HG02840 (cell line): ENCODE data around the gene KCNB1.

ENCODE experiments used
- ATAC-seq: cut with Tn5 transposase; IDR thresholded peaks from one replicate; pipeline ENCODE4 v1.9.1; 2021; ENCODE audit warnings: mild to moderate bottlenecking, moderate library complexity, moderate number of reproducible peaks; ENCODE audit not compliant: unreplicated experiment, low FRiP score

Gene KCNB1

GRCh38 chr20:49367113-49367512 is 115.4 kb downstream of the KCNB1 start:
- no peak for ATAC-seq

- ATAC-seq: no peak
Observed at GRCh38 chr20:49366687-49367086, 115.8 kb downstream of the KCNB1 start.

- ATAC-seq: no peak
Observed at GRCh38 chr20:49361862-49362660, 120.4 kb downstream of the KCNB1 start.

- ATAC-seq: no peak
Observed at GRCh38 chr20:49360242-49360968, 122.1 kb downstream of the KCNB1 start.

GRCh38 chr20:49356676-49357075 is 125.8 kb downstream of the KCNB1 start:
- no peak for ATAC-seq

DNA sequence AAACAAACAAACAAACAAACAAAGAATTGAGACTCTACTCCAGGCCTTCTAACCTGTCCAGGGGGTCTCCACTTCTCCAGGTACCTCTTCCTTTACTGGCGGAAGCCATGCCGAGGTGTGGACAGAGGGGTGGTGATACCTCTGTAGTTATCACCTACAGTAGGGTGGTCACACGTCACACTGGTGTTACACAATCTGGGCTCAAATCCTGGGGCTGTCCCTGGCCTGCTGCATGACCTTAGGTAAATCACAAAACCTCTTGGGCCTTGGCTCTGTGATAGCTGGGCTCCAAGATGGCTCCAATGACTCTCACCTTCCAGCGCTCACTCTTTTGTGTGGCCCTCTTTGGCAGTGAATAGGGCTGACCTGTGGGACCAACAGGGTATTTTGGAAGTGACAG is 127.8 kb downstream of the KCNB1 start:
- ATAC-seq: no peak

- ATAC-seq: no peak
Observed at GRCh38 chr20:49353348-49353747, 129.1 kb downstream of the KCNB1 start.

DNA sequence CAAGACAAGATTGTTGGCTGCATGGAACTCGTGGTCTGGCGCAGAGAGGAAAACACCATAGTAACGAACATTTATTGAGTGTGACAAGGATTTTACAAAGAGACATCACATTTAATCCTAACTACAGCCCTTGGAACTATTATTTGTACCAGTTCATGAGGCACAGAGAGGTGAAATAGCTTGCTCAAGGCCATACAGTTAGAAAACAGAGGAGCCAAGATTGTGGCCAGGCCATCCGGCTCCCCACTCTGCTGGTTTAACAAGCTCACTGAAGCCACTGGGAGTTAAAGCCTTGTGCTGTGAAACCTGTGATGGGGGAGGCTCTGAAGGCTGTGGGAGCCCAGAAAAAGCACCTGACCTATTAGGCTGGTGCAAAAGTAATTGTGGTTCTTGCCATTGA is 129.7 kb downstream of the KCNB1 start:
- no peak for ATAC-seq

DNA sequence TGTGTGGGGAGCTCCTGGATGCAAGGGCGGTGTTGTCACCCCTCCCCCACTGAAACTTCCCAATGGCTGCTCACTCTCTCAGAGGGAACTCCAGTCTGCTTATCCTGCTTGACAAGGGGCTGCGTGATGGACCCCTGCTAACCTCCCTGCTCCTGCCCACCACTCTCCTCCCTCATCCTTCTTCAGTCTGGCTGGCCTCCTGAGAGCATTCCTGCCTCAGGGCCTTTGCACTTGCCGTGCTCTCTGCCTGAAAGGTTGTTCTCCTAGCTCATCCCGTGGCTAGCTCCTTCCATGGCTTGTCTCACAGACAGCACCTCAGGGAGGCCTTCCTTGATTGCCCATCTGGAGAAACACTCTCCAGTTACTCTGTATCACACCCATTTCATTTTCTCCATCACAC is 130.7 kb downstream of the KCNB1 start:
- ATAC-seq: no peak

DNA sequence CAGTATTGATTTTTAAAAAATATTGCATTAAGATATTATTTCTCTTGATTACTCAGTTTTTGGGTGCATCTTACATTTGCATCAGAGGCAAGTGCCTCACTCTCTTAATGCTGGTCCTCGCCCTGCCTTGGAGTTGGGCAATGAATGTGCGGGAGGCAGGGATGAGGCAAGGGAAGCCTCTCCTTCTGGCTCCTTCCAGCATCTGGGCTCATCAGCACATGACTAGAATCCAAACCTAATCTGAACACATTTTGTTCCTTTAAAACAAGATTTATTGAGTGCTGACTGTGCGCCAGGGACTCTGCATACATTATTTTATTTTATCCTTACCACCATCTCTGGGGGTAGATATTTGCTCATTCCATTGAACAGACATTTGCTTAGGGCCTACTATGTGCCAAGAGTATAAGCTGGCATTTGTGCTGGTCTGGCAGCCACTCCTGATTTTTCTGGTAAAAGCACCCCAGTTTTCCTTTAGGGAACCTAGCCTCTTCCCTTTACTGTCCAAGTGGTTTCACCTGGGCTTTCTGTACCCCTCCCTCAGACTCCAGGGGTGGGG is 132.7 kb downstream of the KCNB1 start:
- no peak for ATAC-seq

- no peak for ATAC-seq
Observed at GRCh38 chr20:49349078-49349477, 133.4 kb downstream of the KCNB1 start.

DNA sequence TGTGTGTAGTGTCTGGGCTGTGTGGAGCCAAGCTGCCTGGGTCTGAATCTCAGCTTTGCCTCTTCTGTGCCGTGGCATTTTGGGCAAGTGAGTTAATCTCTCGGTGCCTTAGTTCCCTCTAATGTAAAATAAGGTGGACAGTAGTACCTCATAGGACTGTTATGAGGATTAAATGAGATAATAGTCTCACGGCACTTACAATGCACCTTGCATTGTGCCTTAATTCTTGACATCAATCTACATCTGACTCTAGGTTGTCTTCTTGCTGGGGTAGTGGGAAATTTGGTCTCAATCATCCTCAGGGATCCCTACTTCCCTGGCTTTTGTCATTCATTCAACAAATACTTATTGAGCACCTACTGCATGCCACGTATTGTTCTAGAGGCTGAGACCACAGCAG is 133.9 kb downstream of the KCNB1 start:
- ATAC-seq: no peak

- ATAC-seq: no peak
Observed at GRCh38 chr20:49347156-49347555, 135.3 kb downstream of the KCNB1 start.

GRCh38 chr20:49346682-49347081 is 135.8 kb downstream of the KCNB1 start:
- ATAC-seq: no peak

DNA sequence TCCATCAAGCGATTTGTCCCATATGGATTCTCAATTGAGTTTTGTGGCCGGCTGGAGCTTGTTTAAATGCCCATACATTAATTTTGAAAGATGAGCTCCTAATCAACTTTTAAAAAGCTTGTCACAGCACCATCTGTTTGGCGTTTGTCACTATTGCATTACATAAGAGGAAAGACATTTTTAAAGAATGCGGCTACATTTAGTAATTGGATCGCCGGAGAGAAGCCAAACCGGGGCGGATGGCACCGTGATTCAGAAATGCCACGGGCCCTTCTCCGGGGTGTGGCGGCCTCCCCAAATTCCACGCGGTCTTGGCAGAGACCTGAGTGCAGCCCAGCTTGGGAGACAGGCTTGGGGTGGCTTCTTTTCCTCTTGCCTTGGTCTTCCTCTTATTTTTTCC is 136.9 kb downstream of the KCNB1 start:
- no peak for ATAC-seq

- no peak for ATAC-seq
Observed at GRCh38 chr20:49344975-49345374, 137.5 kb downstream of the KCNB1 start.

DNA sequence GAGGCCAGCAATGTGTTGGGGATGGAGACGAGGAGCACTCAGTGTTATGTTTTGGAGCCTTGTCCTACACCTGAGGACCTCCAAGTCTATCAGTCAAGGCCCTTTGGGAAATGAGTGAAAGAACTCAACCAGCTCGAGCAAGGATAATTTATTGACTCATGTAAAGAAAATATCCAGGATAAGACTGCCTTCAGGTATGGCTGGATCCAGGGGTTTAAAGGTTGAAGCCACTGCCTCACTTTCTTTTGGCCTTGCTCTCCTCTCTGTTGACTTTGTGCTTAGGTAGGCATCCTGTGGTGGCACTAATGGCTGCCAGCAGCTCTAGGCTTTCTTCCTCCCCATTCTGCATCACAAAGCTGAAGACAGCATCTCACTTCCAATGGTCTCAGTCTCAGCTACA is 138.3 kb downstream of the KCNB1 start:
- no peak for ATAC-seq

DNA sequence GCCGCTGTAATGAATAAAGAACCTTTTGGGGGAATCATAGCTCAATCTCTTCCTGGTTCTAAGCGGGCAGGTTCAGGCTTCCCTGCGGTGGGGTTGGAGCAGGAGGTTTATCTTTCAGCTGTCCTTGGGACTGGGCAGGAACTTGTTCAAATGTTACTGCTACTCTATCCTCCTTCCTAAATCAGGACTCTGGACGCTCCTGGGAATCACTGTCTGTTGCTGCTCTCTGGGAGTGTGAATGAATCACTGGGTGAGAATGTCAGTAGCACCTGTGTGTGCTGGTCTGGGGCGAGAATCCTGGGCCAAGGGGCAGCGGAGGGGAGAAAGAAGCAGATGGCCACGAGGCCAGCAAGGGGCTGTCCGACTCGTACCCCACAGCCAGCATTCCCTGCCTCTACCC is 139.2 kb downstream of the KCNB1 start:
- ATAC-seq: no peak

- ATAC-seq: no peak
Observed at GRCh38 chr20:49340161-49340966, 142.1 kb downstream of the KCNB1 start.

DNA sequence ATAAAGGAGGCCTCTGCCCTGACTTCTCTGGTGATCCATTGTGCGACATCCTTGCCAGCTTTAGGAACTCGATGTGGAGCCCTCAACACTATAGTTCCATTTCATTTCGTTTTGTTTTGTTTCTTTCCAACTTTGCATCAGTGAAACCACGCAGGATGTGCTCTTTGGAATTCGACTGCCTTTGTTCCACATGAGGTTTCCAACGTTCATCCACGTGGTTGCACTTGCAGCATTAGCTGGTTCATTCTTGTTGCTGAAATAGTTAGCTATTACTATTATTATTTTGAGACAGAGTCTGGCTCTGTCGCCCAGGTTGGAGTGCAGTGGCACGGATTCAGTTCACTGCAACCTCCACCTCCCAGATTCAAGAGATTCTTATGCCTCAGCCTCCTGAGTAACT is 143.3 kb downstream of the KCNB1 start:
- no peak for ATAC-seq

- no peak for ATAC-seq
Observed at GRCh38 chr20:49338061-49338460, 144.4 kb downstream of the KCNB1 start.
